IMR-90 (cell line): Measurements from ENCODE around the gene TRAF3IP1. TPM values are rescaled to one million over a fixed set of nuclear protein-coding genes. Genes with fewer than 3 reads are reported as not detected.

Source experiments
- ATAC-seq: fragments of 200-7000 bp; cut with Tn5 transposase; 2 replicates; pipeline ENCODE4 v1.9.1; 2020; ENCODE audit warnings: low read depth, mild to moderate bottlenecking, moderate library complexity
- BruUV-seq: library from RNA; stranded (reverse); fragments of 400-500 nt; replicated peaks from 2 replicates; lab custom pipeline; 2021; lab: Mats Ljungman, UMichigan
- CTCF ChIA-PET: fragments of 300-600 bp; formaldehyde crosslinking; extraction: SDS; loops from one replicate; lab custom pipeline; 2021; ENCODE audit warnings: antibody characterized with exemption; lab: Yijun Ruan, JAX
- POLR2A ChIA-PET: fragments of 300-600 bp; sonication (Branson Sonifier 250); formaldehyde crosslinking; loops from one replicate; lab custom pipeline; 2022; ENCODE audit warnings: antibody characterized with exemption; ENCODE audit not compliant: unreplicated experiment; lab: Charles Lee
- DNase-seq: peaks from one replicate; pipeline ENCODE4 v3.0.0; 2013
- H2AFZ ChIP-seq: replicated peaks from 2 replicates; pipeline ENCODE3; 2013; ENCODE audit warnings: low read length, mild to moderate bottlenecking; ENCODE audit not compliant: poor library complexity
- H2AK5ac ChIP-seq: 2 replicates; pipeline ENCODE4 v1.6.1; 2013; ENCODE audit warnings: low read depth, low read length, inconsistent platforms
- H2AK9ac ChIP-seq: replicated peaks from 2 replicates; pipeline ENCODE3; 2013; ENCODE audit warnings: mild to moderate bottlenecking, low read depth, low read length, moderate library complexity; ENCODE audit not compliant: poor library complexity
- H2BK120ac ChIP-seq: 2 replicates; pipeline ENCODE4 v1.6.1; 2013; ENCODE audit warnings: low read depth, low read length, inconsistent platforms
- H2BK15ac ChIP-seq: 3 replicates; pipeline ENCODE4 v1.6.1; 2013; ENCODE audit warnings: low read depth, low read length, inconsistent platforms
- H2BK20ac ChIP-seq: 2 replicates; pipeline ENCODE4 v1.6.1; 2013; ENCODE audit warnings: low read depth, mild to moderate bottlenecking, inconsistent platforms, low read length, moderate library complexity
- H2BK5ac ChIP-seq: 2 replicates; pipeline ENCODE4 v1.6.1; 2013; ENCODE audit warnings: mild to moderate bottlenecking, low read depth, low read length, inconsistent platforms; ENCODE audit not compliant: poor library complexity, severe bottlenecking
- H3K14ac ChIP-seq: replicated peaks from 2 replicates; pipeline ENCODE4 v1.6.1; 2013; ENCODE audit warnings: low read depth, low read length, inconsistent platforms
- H3K18ac ChIP-seq: 2 replicates; pipeline ENCODE4 v1.6.1; 2013; ENCODE audit warnings: low read depth, low read length, control low read depth
- H3K23ac ChIP-seq: 2 replicates; pipeline ENCODE4 v1.6.1; 2013; ENCODE audit warnings: low read depth, low read length, inconsistent platforms
- H3K27ac ChIP-seq: 2 replicates; pipeline ENCODE4 v1.5.1; 2013; ENCODE audit warnings: mild to moderate bottlenecking, control low read depth, low read length; ENCODE audit not compliant: insufficient read depth
- H3K27me3 ChIP-seq: 2 replicates; pipeline ENCODE4 v1.6.1; 2013; ENCODE audit warnings: low read length; ENCODE audit not compliant: control insufficient read depth, insufficient read depth
- H3K36me3 ChIP-seq: 2 replicates; pipeline ENCODE4 v1.6.1; 2013; ENCODE audit warnings: low read length, mixed read lengths; ENCODE audit not compliant: control insufficient read depth, insufficient read depth
- H3K4ac ChIP-seq: 2 replicates; pipeline ENCODE4 v1.6.1; 2013; ENCODE audit warnings: low read depth, low read length, inconsistent platforms
- H3K4me1 ChIP-seq: 2 replicates; pipeline ENCODE4 v1.6.1; 2013; ENCODE audit warnings: low read length, mixed read lengths; ENCODE audit not compliant: control insufficient read depth, insufficient read depth
- H3K4me2 ChIP-seq: 2 replicates; pipeline ENCODE4 v1.6.1; 2013; ENCODE audit warnings: low read depth, mild to moderate bottlenecking, control low read depth, low read length, moderate library complexity
- H3K4me3 ChIP-seq: 2 replicates; pipeline ENCODE4 v1.5.1; 2013; ENCODE audit warnings: low read depth, mild to moderate bottlenecking, control low read depth, low read length, moderate library complexity; ENCODE audit not compliant: insufficient read depth
- H3K56ac ChIP-seq: 2 replicates; pipeline ENCODE4 v1.6.1; 2013; ENCODE audit warnings: low read length, inconsistent platforms; ENCODE audit not compliant: insufficient read depth; ENCODE audit errors: extremely low read depth
- H3K79me1 ChIP-seq, 2 experiments: 2 replicates each; pipeline ENCODE4 v1.6.1; 2013; ENCODE audit warnings: low read length in 2 of 2, inconsistent platforms in 1 of 2, low read depth in 1 of 2
- H3K9ac ChIP-seq: 2 replicates; pipeline ENCODE4 v1.6.1; 2013; ENCODE audit warnings: low read depth, low read length, control low read depth
- H3K9me1 ChIP-seq: 2 replicates; pipeline ENCODE4 v1.6.1; 2013; ENCODE audit warnings: low read length, inconsistent platforms; ENCODE audit not compliant: insufficient read depth
- H3K9me3 ChIP-seq: 2 replicates; pipeline ENCODE4 v1.6.1; 2013; ENCODE audit warnings: low read length; ENCODE audit not compliant: control insufficient read depth, insufficient read depth
- H4K20me1 ChIP-seq: 2 replicates; pipeline ENCODE4 v1.6.1; 2013; ENCODE audit warnings: low read length, inconsistent platforms; ENCODE audit not compliant: insufficient read depth
- H4K5ac ChIP-seq: 2 replicates; pipeline ENCODE4 v1.6.1; 2013; ENCODE audit warnings: mild to moderate bottlenecking, low read depth, low read length, control low read depth
- H4K8ac ChIP-seq, 2 experiments: 2 replicates each; pipeline ENCODE4 v1.6.1; 2013; ENCODE audit warnings: low read depth in 2 of 2, low read length in 2 of 2, control low read depth in 1 of 2, inconsistent platforms in 1 of 2
- H4K91ac ChIP-seq: 2 replicates; pipeline ENCODE4 v1.6.1; 2013; ENCODE audit warnings: low read depth, low read length, inconsistent platforms; ENCODE audit not compliant: insufficient read depth
- MAFK ChIP-seq: IDR thresholded peaks from 2 replicates; pipeline ENCODE4 v1.6.1; 2012; ENCODE audit warnings: low read depth, low read length, improper control_type of control experiment
- MAZ ChIP-seq: IDR thresholded peaks from 2 replicates; pipeline ENCODE4 v1.6.1; 2012; ENCODE audit warnings: low read depth, mild to moderate bottlenecking, low read length, improper control_type of control experiment, moderate library complexity, borderline replicate concordance
- POLR2A ChIP-seq: IDR thresholded peaks from 2 replicates; pipeline ENCODE4 v1.6.1; 2012; ENCODE audit warnings: mild to moderate bottlenecking, low read depth, low read length
- RCOR1 ChIP-seq: IDR thresholded peaks from 2 replicates; pipeline ENCODE4 v1.6.1; 2012; ENCODE audit warnings: mild to moderate bottlenecking, low read length, improper control_type of control experiment; ENCODE audit not compliant: insufficient replicate concordance
- RFX5 ChIP-seq: IDR thresholded peaks from 2 replicates; pipeline ENCODE4 v1.8.0; 2012; ENCODE audit warnings: low read depth, mild to moderate bottlenecking, low read length, moderate library complexity
- WGBS, 2 experiments: methylation state at CpG; one replicate each; pipeline versions ENCODE4 v1.1.5 to v1.1.7; 2013; ENCODE audit warnings: missing lambda C conversion rate in 2 of 2; ENCODE audit not compliant: insufficient read length in 1 of 2; ENCODE audit errors: extremely low coverage in 2 of 2; 5-methylcytosine and 5-hydroxymethylcytosine counted together
- dilution Hi-C: fragments of 300-500 bp; cut with HindIII; formaldehyde crosslinking; loops from one replicate; pipeline ENCODE4 v1.14.3; 2018; ENCODE audit warnings: low sequenced_read_pairs; ENCODE audit not compliant: unreplicated experiment
- in situ Hi-C: fragments of 300-500 bp; cut with MboI; formaldehyde crosslinking; loops from 3 replicates; pipeline ENCODE4 v1.14.3; 2019; ENCODE audit warnings: low sequenced_read_pairs, inconsistent platforms, mixed read lengths
- intact Hi-C: fragments of 100-400 bp; cut with micrococcal nuclease; formaldehyde crosslinking; loops from 2 replicates; pipeline ENCODE4 v1.10.0; 2022
- polyA plus RNA-seq, 3 experiments: library from polyadenylated mRNA; depleted of rRNA; stranded (reverse); fragments of >200 nt; gene quantifications; 2 replicates each; pipeline ENCODE4 v1.2.3, GENCODE V29; 2012; ENCODE audit warnings: low replicate concordance in 1 of 3
- total RNA-seq: library from RNA; depleted of rRNA; stranded (reverse); fragments of >200 nt; gene quantifications from 2 replicates; pipeline ENCODE4 v1.2.3, GENCODE V29; 2012

The TRAF3IP1 gene
- total and polyA plus RNA-seq, 2 of the 4 experiments (the other 2 are of a cell fraction): 5.9 to 8.3 TPM

- Histone ChIP-seq H3K56ac (no peak overlapping the region), H2AK9ac (no peak overlapping the region), H4K20me1 (no peaks in the 10 kb centered on the region), H3K9me1 (no peaks in the 10 kb centered on the region), H4K8ac (no peak overlapping the region), H3K36me3 (no peaks in the 10 kb centered on the region), H2BK5ac (no peak overlapping the region), H3K9me3 (no peaks in the 10 kb centered on the region; the same call in 1 of the 2 replicates), H2BK20ac (no peak overlapping the region), H3K27me3 (no peaks in the 10 kb centered on the region), H3K14ac (no peak overlapping the region), H3K23ac (no peak overlapping the region), H3K27ac (no peak overlapping the region), H4K91ac (no peak overlapping the region), H2BK15ac (no peak overlapping the region), H4K5ac (no peak overlapping the region), H3K4me2 (no peak overlapping the region), H2AK5ac (no peak overlapping the region), H3K4me3 (no peak overlapping the region), H3K9ac (no peak overlapping the region), H3K4ac (no peak overlapping the region), H2AFZ (no peak overlapping the region), H3K18ac (no peak overlapping the region), H2BK120ac (no peak overlapping the region), H3K79me1 (no peaks in the 10 kb centered on the region), H3K4me1 (peaks cover 3% of the 10 kb centered on the region)
- no CpG with 5 or more reads among the region's 2 CpGs for WGBS, 2 experiments
- DNase-seq: no peak
- ChIA-PET CTCF (no interaction called here), POLR2A (no interaction called here)
- dilution Hi-C loops: no loop called here
- intact Hi-C loops: no loop called here
- ATAC-seq: no peak
- in situ Hi-C loops: no loop called here
- TF ChIP-seq MAZ (no peak), POLR2A (no peak), RFX5 (no peak), RCOR1 (no peak), MAFK (no peak)
- no TSS peak for BruUV-seq
Measured at GRCh38 chr2:238413368-238413767, 93.0 kb downstream of the TRAF3IP1 start.
